ENCODE results near the gene APBA2. TPM values are rescaled to one million over a fixed set of nuclear protein-coding genes. Genes with fewer than 3 reads are reported as not detected.
A peak's percentile ranks its signal among the peaks of the same experiment; 100 is the strongest.

APBA2 gene
- total RNA-seq, 4 donors from 2014 or later, result 5.4 to 15.3 (median 10.4) TPM

DNA sequence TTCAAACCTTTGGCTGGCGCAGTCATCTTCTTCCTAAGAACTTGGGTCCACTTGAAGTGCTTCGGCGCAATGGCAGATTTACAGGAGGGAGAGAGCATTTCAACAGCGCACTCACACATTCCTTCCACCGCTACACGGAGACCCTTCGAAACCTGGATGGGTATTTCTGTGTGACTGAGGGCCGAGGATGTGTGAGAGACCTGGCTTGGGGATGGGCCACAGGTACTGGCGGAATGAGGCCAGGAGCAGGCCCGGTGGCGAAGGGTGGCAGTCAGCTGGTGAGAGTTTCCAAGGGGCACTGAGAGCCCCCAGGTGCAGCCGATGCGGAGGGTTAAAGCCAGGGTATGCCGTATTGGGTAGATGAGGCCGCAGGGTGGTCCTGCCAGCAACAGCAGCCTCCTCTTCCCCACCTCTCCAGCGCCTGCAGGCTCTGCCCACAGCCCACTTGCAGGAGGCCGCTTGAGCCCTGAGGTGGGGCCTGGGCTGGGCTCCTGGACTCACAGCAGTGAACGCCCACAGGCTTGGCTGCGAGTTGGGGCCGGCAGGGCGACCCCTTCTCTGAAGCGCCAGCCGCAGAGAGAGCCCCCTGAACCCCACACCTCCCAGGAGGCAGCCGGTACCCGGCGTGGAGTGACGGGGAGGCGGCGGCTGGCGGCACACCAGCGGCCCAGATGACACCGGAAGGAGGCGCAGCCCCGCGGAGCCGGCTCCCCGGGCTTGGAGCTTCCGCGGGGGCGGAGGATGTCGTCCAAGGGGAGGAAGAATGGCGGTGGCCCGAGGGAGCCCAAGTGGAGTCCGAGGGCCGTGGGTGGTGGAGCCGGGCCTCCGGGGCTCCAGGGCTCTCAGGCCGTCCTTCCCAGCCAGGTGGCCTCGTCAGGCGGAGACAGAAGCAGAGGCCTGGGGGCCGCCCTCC is 217.4 kb downstream of the APBA2 start:
- Histone ChIP-seq H3K27me3 (peaks cover 0 to 12% (median 0%) of the 10 kb centered on the region in 4 donors), H3K4me1 (peaks cover 7 to 14% (median 12%) of the 10 kb centered on the region in 4 donors), H3K36me3 (no peaks in the 10 kb centered on the region), H3K4me3 (peak overlapping the region; percentile 55 to 61 (median 58)), H3K27ac (replicated peaks in 1 of 4) (peak overlapping the region in 2 of 4 donors; percentile 57 to 71), H3K9me3 (no peaks in the 10 kb centered on the region)
- intact Hi-C loops (cut with DNase I), result no loop called here
- WGBS, result 80% methylated on average over 20 of the region's 51 CpGs
- TF ChIP-seq, protein P1, sequence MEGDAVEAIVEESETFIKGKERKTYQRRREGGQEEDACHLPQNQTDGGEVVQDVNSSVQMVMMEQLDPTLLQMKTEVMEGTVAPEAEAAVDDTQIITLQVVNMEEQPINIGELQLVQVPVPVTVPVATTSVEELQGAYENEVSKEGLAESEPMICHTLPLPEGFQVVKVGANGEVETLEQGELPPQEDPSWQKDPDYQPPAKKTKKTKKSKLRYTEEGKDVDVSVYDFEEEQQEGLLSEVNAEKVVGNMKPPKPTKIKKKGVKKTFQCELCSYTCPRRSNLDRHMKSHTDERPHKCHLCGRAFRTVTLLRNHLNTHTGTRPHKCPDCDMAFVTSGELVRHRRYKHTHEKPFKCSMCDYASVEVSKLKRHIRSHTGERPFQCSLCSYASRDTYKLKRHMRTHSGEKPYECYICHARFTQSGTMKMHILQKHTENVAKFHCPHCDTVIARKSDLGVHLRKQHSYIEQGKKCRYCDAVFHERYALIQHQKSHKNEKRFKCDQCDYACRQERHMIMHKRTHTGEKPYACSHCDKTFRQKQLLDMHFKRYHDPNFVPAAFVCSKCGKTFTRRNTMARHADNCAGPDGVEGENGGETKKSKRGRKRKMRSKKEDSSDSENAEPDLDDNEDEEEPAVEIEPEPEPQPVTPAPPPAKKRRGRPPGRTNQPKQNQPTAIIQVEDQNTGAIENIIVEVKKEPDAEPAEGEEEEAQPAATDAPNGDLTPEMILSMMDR (IDR thresholded peaks at IDR 0.05), result no peak
- TF ChIP-seq EP300 (IDR thresholded peaks at IDR 0.05), result no peak
- TF ChIP-seq POLR2A (IDR thresholded peaks at IDR 0.05; ENCODE audit: low read depth), result no peak
- TF ChIP-seq POLR2AphosphoS5 (IDR thresholded peaks at IDR 0.05), result no peak
- DNase-seq (ENCODE audit: extremely low spot score), result no peak

DNA sequence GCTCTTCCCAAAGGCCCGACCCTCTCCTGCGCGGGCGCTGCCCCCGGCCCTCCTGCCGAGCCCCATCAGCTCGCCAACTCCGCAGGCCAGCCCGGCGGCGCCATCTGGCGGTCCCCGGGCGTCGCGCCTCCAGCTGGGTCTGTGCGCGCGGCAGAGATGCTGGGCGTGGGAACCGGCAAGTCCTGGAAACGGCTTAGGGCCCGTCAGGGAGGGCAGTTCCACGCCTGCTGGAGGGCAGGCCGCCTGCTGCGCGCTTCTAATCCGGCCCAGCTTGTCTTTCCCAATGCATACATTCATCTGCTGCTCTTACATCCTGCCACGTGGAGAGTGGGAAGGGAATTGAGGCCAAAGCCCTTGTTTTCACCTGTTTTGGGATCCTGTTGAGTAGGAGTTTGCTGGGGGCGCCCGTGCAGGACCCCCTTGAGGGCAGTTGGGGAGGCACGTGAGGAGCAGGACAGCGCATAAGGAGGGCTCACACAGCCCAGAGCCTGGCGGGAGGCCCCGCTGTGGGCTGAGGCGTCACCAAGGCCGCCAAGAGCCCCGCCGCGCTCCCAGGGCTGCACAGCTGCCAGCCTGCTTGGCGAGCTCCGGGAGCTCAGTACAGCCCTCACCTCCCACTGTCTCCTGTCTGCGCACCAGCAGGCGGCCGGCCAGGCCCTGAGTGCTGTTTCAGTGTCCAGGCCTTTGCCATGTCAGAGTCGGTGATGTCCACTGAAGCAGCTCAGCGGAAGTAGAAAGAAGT is 218.2 kb downstream of the APBA2 start:
- Histone ChIP-seq H3K4me1 (peaks cover 7 to 14% (median 12%) of the 10 kb centered on the region in 4 donors), H3K27me3 (peaks cover 0 to 12% (median 0%) of the 10 kb centered on the region in 4 donors), H3K4me3 (peak overlapping the region; percentile 55 to 61 (median 58)), H3K9me3 (no peaks in the 10 kb centered on the region), H3K36me3 (no peaks in the 10 kb centered on the region), H3K27ac (replicated peaks in 1 of 4) (peak overlapping the region in 2 of 4 donors; percentile 57 to 71)
- intact Hi-C loops (cut with DNase I), result no loop called here
- 50% methylated on average over 22 of the region's 47 CpGs for WGBS
- DNase-seq (ENCODE audit: extremely low spot score), result no peak
- TF ChIP-seq POLR2A (IDR thresholded peaks at IDR 0.05; ENCODE audit: low read depth) (no peak), EP300 (IDR thresholded peaks at IDR 0.05) (no peak), POLR2AphosphoS5 (IDR thresholded peaks at IDR 0.05) (peak in 1 of 2 donors; percentile 44)
- TF ChIP-seq, protein P1 (IDR thresholded peaks at IDR 0.05), result peak; percentile 81 to 93 (median 85)

DNA sequence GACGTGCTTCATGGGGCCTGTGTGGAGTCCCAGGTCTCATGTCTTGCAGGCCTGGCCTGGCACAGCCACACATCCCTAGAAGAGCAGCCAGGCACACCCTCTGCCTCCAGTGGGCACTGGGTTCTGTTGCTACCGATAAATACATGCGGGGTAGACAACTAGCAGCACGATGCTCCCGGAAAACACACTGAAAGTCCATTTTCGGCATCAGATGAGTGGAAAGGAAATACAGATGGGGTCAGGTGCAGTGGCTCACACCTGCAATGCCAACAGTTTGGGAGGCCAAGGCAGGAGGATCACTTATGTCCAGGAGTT is 218.7 kb downstream of the APBA2 start:
- over 99% methylated on average over 5 of the region's 6 CpGs for WGBS
- H3K27me3 ChIP-seq, result peaks cover 0 to 12% (median 0%) of the 10 kb centered on the region in 4 donors
- H3K27ac ChIP-seq (replicated peaks in 1 of 4), result no peak overlapping the region
- H3K36me3 ChIP-seq, result no peaks in the 10 kb centered on the region
- TF ChIP-seq EP300 (IDR thresholded peaks at IDR 0.05) (no peak), POLR2A (IDR thresholded peaks at IDR 0.05; ENCODE audit: low read depth) (no peak)
- TF ChIP-seq, protein P1 (IDR thresholded peaks at IDR 0.05), result no peak
- H3K4me3 ChIP-seq, result no peak overlapping the region
- intact Hi-C loops (cut with DNase I), result no loop called here
- no peaks in the 10 kb centered on the region for H3K9me3 ChIP-seq
- no peak for DNase-seq (ENCODE audit: extremely low spot score)
- peaks cover 7 to 14% (median 12%) of the 10 kb centered on the region in 4 donors for H3K4me1 ChIP-seq

DNA sequence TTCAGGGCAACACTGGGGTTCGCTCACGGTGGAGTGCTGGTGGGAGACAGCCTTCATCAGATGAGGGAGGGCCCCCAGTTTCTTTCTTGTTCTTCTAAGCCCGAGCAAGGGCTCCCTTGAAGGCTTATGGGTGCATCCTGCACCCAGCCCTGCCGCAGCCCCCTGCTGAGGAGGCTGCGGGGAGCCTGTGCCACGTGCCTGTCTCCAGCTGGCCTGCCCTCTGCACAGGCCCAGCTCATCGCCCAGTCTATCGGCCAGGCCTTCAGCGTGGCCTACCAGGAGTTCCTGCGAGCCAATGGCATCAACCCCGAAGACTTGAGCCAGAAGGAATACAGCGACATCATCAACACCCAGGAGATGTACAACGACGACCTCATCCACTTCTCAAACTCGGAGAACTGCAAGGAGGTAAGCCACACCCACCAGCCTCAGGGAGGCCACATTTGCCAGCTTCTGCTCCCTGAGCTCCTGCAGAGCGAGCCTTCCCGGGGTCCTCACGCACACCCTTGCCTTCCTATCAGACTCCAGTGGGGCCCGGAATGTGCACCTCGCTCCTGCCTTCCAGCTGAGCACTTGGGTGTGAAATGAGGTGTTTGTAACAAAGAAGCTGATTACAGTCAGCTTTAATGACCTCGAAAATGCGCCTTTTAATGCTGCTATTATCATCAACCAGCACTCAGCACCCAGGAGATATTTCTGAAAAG is 219.5 kb downstream of the APBA2 start:
- DNase-seq (ENCODE audit: extremely low spot score), result no peak
- intact Hi-C loops (cut with DNase I), result no loop called here
- H3K27me3 ChIP-seq, result peaks cover 0 to 19% (median 0%) of the 10 kb centered on the region in 4 donors
- no peak overlapping the region for H3K27ac ChIP-seq (replicated peaks in 1 of 4)
- H3K36me3 ChIP-seq, result no peaks in the 10 kb centered on the region
- no peak overlapping the region for H3K4me3 ChIP-seq
- 88% methylated on average over 19 of the region's 22 CpGs for WGBS
- H3K4me1 ChIP-seq, result peaks cover 7 to 14% (median 12%) of the 10 kb centered on the region in 4 donors
- TF ChIP-seq EP300 (IDR thresholded peaks at IDR 0.05) (no peak), POLR2A (IDR thresholded peaks at IDR 0.05; ENCODE audit: low read depth) (no peak), POLR2AphosphoS5 (IDR thresholded peaks at IDR 0.05) (no peak)
- TF ChIP-seq, protein P1 (IDR thresholded peaks at IDR 0.05), result no peak
- H3K9me3 ChIP-seq, result no peaks in the 10 kb centered on the region
